NT2/D1 (cell line): ENCODE data around the gene RPN1.

Source experiments
- DNase-seq: peaks from one replicate; pipeline ENCODE4 v3.0.0-alpha.2; 2011; ENCODE audit warnings: low read depth, low spot score
- H3K27me3 ChIP-seq: 2 replicates; pipeline ENCODE4 v1.6.0; 2011; ENCODE audit warnings: mild to moderate bottlenecking; ENCODE audit not compliant: insufficient read length, insufficient read depth
- H3K36me3 ChIP-seq: 2 replicates; pipeline ENCODE4 v1.6.1; 2011; ENCODE audit warnings: mild to moderate bottlenecking, low read length, mixed read lengths; ENCODE audit not compliant: insufficient read depth, insufficient read length
- H3K4me1 ChIP-seq: 2 replicates; pipeline ENCODE4 v1.5.1; 2011; ENCODE audit not compliant: insufficient read depth, insufficient read length
- H3K4me3 ChIP-seq: 2 replicates; pipeline ENCODE4 v1.5.1; 2011; ENCODE audit warnings: low read depth; ENCODE audit not compliant: insufficient read length
- H3K9ac ChIP-seq: 2 replicates; pipeline ENCODE4 v1.6.0; 2011; ENCODE audit warnings: low read depth; ENCODE audit not compliant: insufficient read length
- H3K9me3 ChIP-seq: 2 replicates; pipeline ENCODE4 v1.5.1; 2011; ENCODE audit warnings: mild to moderate bottlenecking, low read length; ENCODE audit not compliant: insufficient read depth
- SUZ12 ChIP-seq: IDR thresholded peaks from 2 replicates; pipeline ENCODE4 v1.6.1; 2011; ENCODE audit not compliant: insufficient read length, insufficient read depth; ENCODE audit errors: extremely low read depth
- YY1 ChIP-seq: IDR thresholded peaks from 2 replicates; pipeline ENCODE4 v1.6.1; 2011; ENCODE audit not compliant: insufficient read length, insufficient read depth
- ZNF274 ChIP-seq: IDR thresholded peaks from 2 replicates; pipeline ENCODE4 v1.6.1; 2011; ENCODE audit warnings: mild to moderate bottlenecking, low read depth, low read length

RPN1 gene

DNA sequence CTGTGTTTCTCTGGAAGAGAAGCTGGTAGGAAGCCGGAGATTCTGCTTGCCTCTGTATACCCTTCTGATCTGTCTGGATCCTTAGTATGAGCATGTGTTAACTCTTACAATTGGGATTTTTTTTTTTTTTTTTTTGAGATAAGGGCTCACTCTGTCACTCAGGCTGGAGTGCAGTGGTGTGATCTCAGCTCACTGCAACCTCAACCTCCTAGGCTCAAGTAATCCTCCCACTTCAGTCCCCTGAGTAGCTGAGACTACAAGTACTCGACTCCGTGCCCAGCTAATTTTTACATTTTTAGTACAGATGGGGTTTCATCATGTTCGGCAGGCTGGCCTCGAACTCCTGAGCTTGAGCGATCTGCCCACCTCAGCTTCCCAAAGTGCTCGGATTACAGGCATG, 44.5 kb downstream of the RPN1 start:
- no peak for TF ChIP-seq SUZ12
- no peak for TF ChIP-seq ZNF274
- TF ChIP-seq YY1, result no peak
- H3K36me3 ChIP-seq, result no peaks in the 10 kb centered on the region

GRCh38 chr3:128605091-128606046, 45.2 kb downstream of the RPN1 start:
- Histone ChIP-seq H3K27me3 (peaks cover 14% of the 10 kb centered on the region), H3K9ac (peak overlapping the region; percentile 16), H3K4me3 (no peak overlapping the region), H3K9me3 (no peaks in the 10 kb centered on the region), H3K4me1 (peaks cover 20% of the 10 kb centered on the region), H3K36me3 (no peaks in the 10 kb centered on the region)
- TF ChIP-seq SUZ12 (no peak), ZNF274 (no peak), YY1 (no peak)
- no peak for DNase-seq

More for the DNA sequence above, 44.5 kb downstream of the RPN1 start:
- Histone ChIP-seq H3K4me3 (no peak overlapping the region), H3K27me3 (peaks cover 14% of the 10 kb centered on the region), H3K4me1 (peaks cover 20% of the 10 kb centered on the region), H3K9me3 (no peaks in the 10 kb centered on the region), H3K9ac (no peak overlapping the region)
- no peak for DNase-seq

DNA sequence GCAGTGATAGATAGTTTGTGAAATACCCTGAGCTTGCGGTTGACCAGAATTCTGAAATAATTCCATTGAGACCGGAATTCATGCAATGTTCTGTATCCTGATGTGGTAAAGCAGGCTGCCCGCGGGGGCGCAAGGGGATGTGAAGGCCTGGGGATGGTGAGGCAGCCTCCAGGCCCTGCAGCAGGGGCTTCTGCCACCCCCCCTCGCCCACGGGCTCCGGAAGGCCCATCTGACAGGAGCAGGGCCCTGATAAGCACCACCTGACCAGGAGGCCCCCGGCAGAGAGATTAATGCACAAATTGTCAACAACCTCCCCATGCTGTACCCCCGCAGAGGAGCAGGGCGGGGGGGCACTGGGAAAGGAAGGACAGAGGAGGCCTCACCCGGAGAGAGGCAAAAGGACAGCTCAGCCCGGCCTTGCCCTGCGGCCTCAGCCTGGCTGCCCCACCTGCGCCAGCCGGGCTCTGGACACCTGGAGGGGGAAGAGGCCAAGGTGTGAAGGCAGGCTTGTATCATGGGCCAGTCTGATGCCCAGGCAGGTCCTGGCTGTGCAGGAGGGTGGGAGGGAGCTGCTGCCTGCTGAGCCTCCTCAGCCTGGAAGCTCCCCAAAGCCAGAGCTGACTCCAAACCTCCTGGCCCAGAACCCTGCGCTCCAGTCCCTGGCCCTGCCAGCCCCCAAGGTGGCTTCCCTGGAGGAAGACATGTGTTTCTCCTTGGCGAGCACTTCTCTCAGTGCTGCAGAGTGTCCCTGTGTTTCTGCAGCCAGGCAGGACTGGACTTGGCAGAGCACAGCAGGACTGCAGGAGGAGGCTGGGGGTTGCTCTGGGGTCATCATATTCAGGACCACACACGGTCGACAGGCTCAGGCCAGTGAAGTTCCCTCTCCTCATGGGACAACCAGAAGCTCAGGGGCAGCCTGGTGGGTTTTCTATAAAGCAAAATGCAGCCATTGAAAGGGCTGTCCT, 46.5 kb downstream of the RPN1 start:
- H3K4me1 ChIP-seq, result peaks cover 20% of the 10 kb centered on the region
- DNase-seq, result no peak
- TF ChIP-seq YY1 (no peak), ZNF274 (no peak), SUZ12 (no peak)

DNA sequence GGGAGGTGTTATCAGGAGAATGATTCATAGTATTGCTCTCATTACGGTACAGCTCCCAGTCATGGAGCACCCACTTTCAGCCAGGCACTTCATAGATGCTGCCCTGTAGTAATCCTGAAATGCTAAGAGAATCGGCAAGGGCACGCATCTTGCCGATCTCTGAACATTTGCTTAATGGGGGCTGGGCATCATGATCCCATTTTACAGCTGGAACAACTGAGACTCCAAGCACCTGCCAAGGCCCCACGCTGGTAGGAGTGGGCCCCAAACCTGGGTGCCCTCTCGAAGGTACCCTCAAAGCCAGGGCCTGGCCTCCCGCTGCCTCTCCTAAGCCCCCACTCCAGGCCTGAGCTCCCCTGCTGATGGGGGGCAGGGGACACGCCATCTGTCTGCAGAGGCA, 47.3 kb downstream of the RPN1 start:
- peaks cover 13% of the 10 kb centered on the region for H3K27me3 ChIP-seq
- H3K4me3 ChIP-seq, result no peak overlapping the region
- no peak for DNase-seq
- H3K9me3 ChIP-seq, result no peaks in the 10 kb centered on the region
- no peaks in the 10 kb centered on the region for H3K36me3 ChIP-seq
- H3K4me1 ChIP-seq, result peaks cover 22% of the 10 kb centered on the region
- H3K9ac ChIP-seq, result no peak overlapping the region
- TF ChIP-seq SUZ12 (no peak), YY1 (no peak), ZNF274 (no peak)

More for the DNA sequence above, 46.5 kb downstream of the RPN1 start:
- Histone ChIP-seq H3K4me3 (no peak overlapping the region), H3K27me3 (peaks cover 14% of the 10 kb centered on the region), H3K36me3 (no peaks in the 10 kb centered on the region), H3K9me3 (no peaks in the 10 kb centered on the region), H3K9ac (peak overlapping the region; percentile 29)

GRCh38 chr3:128598884-128599664, 51.5 kb downstream of the RPN1 start:
- Histone ChIP-seq H3K27me3 (no peaks in the 10 kb centered on the region), H3K36me3 (no peaks in the 10 kb centered on the region), H3K4me1 (peaks cover 17% of the 10 kb centered on the region), H3K4me3 (no peak overlapping the region), H3K9me3 (no peaks in the 10 kb centered on the region), H3K9ac (no peak overlapping the region)
- no peak for TF ChIP-seq ZNF274
- no peak for TF ChIP-seq SUZ12
- no peak for TF ChIP-seq YY1
- no peak for DNase-seq

DNA sequence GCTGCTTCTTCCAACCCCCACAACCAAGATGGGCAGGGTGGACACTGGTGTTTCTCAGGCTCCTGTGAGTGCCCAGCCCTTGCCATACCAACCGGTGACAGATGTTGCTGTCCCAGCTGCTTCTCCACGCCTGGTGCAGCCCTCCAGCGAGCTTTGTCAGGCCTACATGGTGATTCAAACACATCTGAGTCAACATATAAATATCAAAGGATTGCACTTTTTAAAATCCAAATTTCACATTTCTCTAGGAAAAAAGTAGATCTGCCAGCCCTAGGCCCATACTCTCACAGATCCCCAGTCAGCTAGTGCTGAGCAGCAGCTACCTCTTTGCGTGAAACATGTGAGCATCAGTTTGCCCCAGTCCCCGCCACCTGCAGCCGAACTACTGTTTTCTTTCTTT, 52.7 kb downstream of the RPN1 start:
- no peak overlapping the region for H3K9ac ChIP-seq
- TF ChIP-seq SUZ12, result no peak
- TF ChIP-seq YY1, result no peak
- no peak for TF ChIP-seq ZNF274
- no peak for DNase-seq

More for the DNA sequence above, 52.7 kb downstream of the RPN1 start:
- Histone ChIP-seq H3K4me3 (no peak overlapping the region), H3K9me3 (no peaks in the 10 kb centered on the region), H3K36me3 (no peaks in the 10 kb centered on the region), H3K27me3 (no peaks in the 10 kb centered on the region), H3K4me1 (peaks cover 8% of the 10 kb centered on the region)
